ENCODE data around the gene SYT9. TPM values are rescaled to one million over a fixed set of nuclear protein-coding genes. Genes with fewer than 3 reads are reported as not detected.
"Not testable (repeated sequence)": the region's sequence is repeated elsewhere in the genome, so short reads cannot be mapped to it uniquely, and the experiment has no call there.

Gene SYT9
- total RNA-seq, 1 donor from 2014 or later, result 1.0 TPM

- Histone ChIP-seq H3K36me3 (ENCODE audit: control insufficient read depth, insufficient read depth, low read length) (no peaks in the 10 kb centered on the region), H3K4me3 (ENCODE audit: low read depth, low read length) (no peak overlapping the region), H3K27me3 (ENCODE audit: control insufficient read depth, insufficient read depth, low read length) (no peaks in the 10 kb centered on the region)
- TF ChIP-seq CTCF (IDR thresholded peaks at IDR 0.05; ENCODE audit: insufficient read depth, low read length, poor library complexity, severe bottlenecking), result no peak
- no peak for DNase-seq (ENCODE audit: low read depth)
Observed at GRCh38 chr11:7321473-7322450, 70.1 kb downstream of the SYT9 start.

GRCh38 chr11:7332451-7332850 lies 80.7 kb downstream of the SYT9 start:
- no peak overlapping the region for H3K4me3 ChIP-seq (ENCODE audit: low read depth, low read length)
- no peak for DNase-seq (ENCODE audit: low read depth)
- TF ChIP-seq CTCF (IDR thresholded peaks at IDR 0.05; ENCODE audit: insufficient read depth, low read length, poor library complexity, severe bottlenecking), result no peak
- no peaks in the 10 kb centered on the region for H3K36me3 ChIP-seq (ENCODE audit: control insufficient read depth, insufficient read depth, low read length)
- no peaks in the 10 kb centered on the region for H3K27me3 ChIP-seq (ENCODE audit: control insufficient read depth, insufficient read depth, low read length)

GRCh38 chr11:7332962-7333361 lies 81.3 kb downstream of the SYT9 start:
- Histone ChIP-seq H3K4me3 (ENCODE audit: low read depth, low read length) (no peak overlapping the region), H3K36me3 (ENCODE audit: control insufficient read depth, insufficient read depth, low read length) (no peaks in the 10 kb centered on the region), H3K27me3 (ENCODE audit: control insufficient read depth, insufficient read depth, low read length) (no peaks in the 10 kb centered on the region)
- DNase-seq (ENCODE audit: low read depth), result no peak
- TF ChIP-seq CTCF (IDR thresholded peaks at IDR 0.05; ENCODE audit: insufficient read depth, low read length, poor library complexity, severe bottlenecking), result no peak

- H3K4me3 ChIP-seq (ENCODE audit: low read depth, low read length); H3K27me3 ChIP-seq (ENCODE audit: control insufficient read depth, insufficient read depth, low read length); H3K36me3 ChIP-seq (ENCODE audit: control insufficient read depth, insufficient read depth, low read length); DNase-seq (ENCODE audit: low read depth): not testable (repeated sequence)
Observed at GRCh38 chr11:7335442-7335841, 83.7 kb downstream of the SYT9 start.

- DNase-seq (ENCODE audit: low read depth), result no peak
- no peaks in the 10 kb centered on the region for H3K36me3 ChIP-seq (ENCODE audit: control insufficient read depth, insufficient read depth, low read length)
- TF ChIP-seq CTCF (IDR thresholded peaks at IDR 0.05; ENCODE audit: insufficient read depth, low read length, poor library complexity, severe bottlenecking), result no peak
- H3K4me3 ChIP-seq (ENCODE audit: low read depth, low read length), result no peak overlapping the region
- no peaks in the 10 kb centered on the region for H3K27me3 ChIP-seq (ENCODE audit: control insufficient read depth, insufficient read depth, low read length)
Observed at GRCh38 chr11:7341551-7341950, 89.8 kb downstream of the SYT9 start.

- no peak for DNase-seq (ENCODE audit: low read depth)
- no peaks in the 10 kb centered on the region for H3K27me3 ChIP-seq (ENCODE audit: control insufficient read depth, insufficient read depth, low read length)
- no peak overlapping the region for H3K4me3 ChIP-seq (ENCODE audit: low read depth, low read length)
- TF ChIP-seq CTCF (IDR thresholded peaks at IDR 0.05; ENCODE audit: insufficient read depth, low read length, poor library complexity, severe bottlenecking), result no peak
- H3K36me3 ChIP-seq (ENCODE audit: control insufficient read depth, insufficient read depth, low read length), result no peaks in the 10 kb centered on the region
Observed at GRCh38 chr11:7347611-7348431, 96.1 kb downstream of the SYT9 start.
